H9 (cell line): Measurements from ENCODE around the gene OSBPL10. TPM values are rescaled to one million over a fixed set of nuclear protein-coding genes. Genes with fewer than 3 reads are reported as not detected.

Experiments
- DNase-seq: peaks from one replicate; pipeline ENCODE4 v3.0.0-alpha.2; 2017
- H2AFZ ChIP-seq: one replicate; pipeline ENCODE4 v1.6.1; 2013; ENCODE audit warnings: mild to moderate bottlenecking, low read length, control low read depth, moderate library complexity
- H2AK5ac ChIP-seq: 2 replicates; pipeline ENCODE4 v1.6.1; 2013; ENCODE audit warnings: low read length, control low read depth, mixed read lengths; ENCODE audit not compliant: insufficient read length
- H2BK120ac ChIP-seq: one replicate; pipeline ENCODE4 v1.6.1; 2013; ENCODE audit warnings: low read depth, mild to moderate bottlenecking, low read length, control low read depth, inconsistent platforms; ENCODE audit not compliant: poor library complexity, severe bottlenecking
- H2BK12ac ChIP-seq: 2 replicates; pipeline ENCODE4 v1.6.1; 2013; ENCODE audit warnings: low read length, control low read depth, mixed read lengths, low read depth; ENCODE audit not compliant: insufficient read length
- H2BK15ac ChIP-seq: 2 replicates; pipeline ENCODE4 v1.6.1; 2013; ENCODE audit warnings: low read depth, low read length, control low read depth
- H2BK20ac ChIP-seq: one replicate; pipeline ENCODE4 v1.6.1; 2013; ENCODE audit warnings: low read depth, mild to moderate bottlenecking, low read length, control low read depth, inconsistent platforms; ENCODE audit not compliant: poor library complexity, severe bottlenecking
- H2BK5ac ChIP-seq: 2 replicates; pipeline ENCODE4 v1.6.1; 2013; ENCODE audit warnings: low read length, control low read depth, mixed read lengths; ENCODE audit not compliant: insufficient read length
- H3K14ac ChIP-seq: 2 replicates; pipeline ENCODE4 v1.6.1; 2013; ENCODE audit warnings: low read length, control low read depth; ENCODE audit not compliant: insufficient read depth
- H3K18ac ChIP-seq: 2 replicates; pipeline ENCODE4 v1.6.1; 2013; ENCODE audit warnings: low read depth, mild to moderate bottlenecking, mixed read lengths, low read length, control low read depth; ENCODE audit not compliant: insufficient read length
- H3K23ac ChIP-seq: 2 replicates; pipeline ENCODE4 v1.6.1; 2013; ENCODE audit warnings: low read length, control low read depth, mixed read lengths, low read depth; ENCODE audit not compliant: insufficient read length
- H3K23me2 ChIP-seq: 2 replicates; pipeline ENCODE4 v1.6.1; 2013; ENCODE audit warnings: low read depth, mild to moderate bottlenecking, mixed read lengths, low read length, control low read depth; ENCODE audit not compliant: insufficient read length, poor library complexity, severe bottlenecking
- H3K27ac ChIP-seq: 2 replicates; pipeline ENCODE4 v1.5.1; 2013; ENCODE audit warnings: low read length, control low read depth, mixed read lengths, low read depth; ENCODE audit not compliant: insufficient read length
- H3K27me3 ChIP-seq: 2 replicates; pipeline ENCODE4 v1.6.1; 2013; ENCODE audit warnings: low read length, control low read depth, inconsistent platforms; ENCODE audit not compliant: insufficient read depth
- H3K4ac ChIP-seq: 2 replicates; pipeline ENCODE4 v1.6.1; 2013; ENCODE audit warnings: low read depth, mild to moderate bottlenecking, control low read depth, inconsistent platforms, low read length, moderate library complexity
- H3K4me1 ChIP-seq: 2 replicates; pipeline ENCODE4 v1.6.1; 2013; ENCODE audit warnings: low read length, control low read depth, inconsistent platforms; ENCODE audit not compliant: insufficient read depth
- H3K4me2 ChIP-seq: 2 replicates; pipeline ENCODE4 v1.6.1; 2013; ENCODE audit warnings: low read length, control low read depth, mixed read lengths; ENCODE audit not compliant: insufficient read length, insufficient read depth
- H3K56ac ChIP-seq: 2 replicates; pipeline ENCODE4 v1.6.1; 2013; ENCODE audit warnings: low read depth, mild to moderate bottlenecking, mixed read lengths, low read length, control low read depth; ENCODE audit not compliant: insufficient read length
- H3K79me1 ChIP-seq: 2 replicates; pipeline ENCODE4 v1.6.1; 2013; ENCODE audit warnings: low read depth, mild to moderate bottlenecking, moderate library complexity, low read length, control low read depth, inconsistent platforms; ENCODE audit not compliant: insufficient read depth, poor library complexity, severe bottlenecking
- H3K79me2 ChIP-seq: 2 replicates; pipeline ENCODE4 v1.6.1; 2013; ENCODE audit warnings: low read length, control low read depth, inconsistent platforms; ENCODE audit not compliant: insufficient read depth
- H3K9ac ChIP-seq: 2 replicates; pipeline ENCODE4 v1.6.1; 2013; ENCODE audit warnings: low read length, control low read depth, mixed read lengths; ENCODE audit not compliant: insufficient read length; ENCODE audit errors: extremely low read depth
- H3K9me3 ChIP-seq: one replicate; pipeline ENCODE4 v1.6.1; 2013; ENCODE audit warnings: low read depth, low read length, inconsistent platforms; ENCODE audit not compliant: control insufficient read depth
- H3T11ph ChIP-seq: one replicate; pipeline ENCODE4 v1.6.1; 2013; ENCODE audit warnings: mild to moderate bottlenecking, low read length, control low read depth, inconsistent platforms
- H4K20me1 ChIP-seq: one replicate; pipeline ENCODE4 v1.6.1; 2013; ENCODE audit not compliant: control insufficient read depth, insufficient read length, insufficient read depth
- H4K5ac ChIP-seq: 2 replicates; pipeline ENCODE4 v1.6.1; 2013; ENCODE audit warnings: low read depth, mild to moderate bottlenecking, mixed read lengths, low read length, control low read depth; ENCODE audit not compliant: insufficient read length
- H4K8ac ChIP-seq: replicated peaks from 2 replicates; pipeline ENCODE4 v1.6.1; 2013; ENCODE audit warnings: low read length, control low read depth, mixed read lengths, low read depth; ENCODE audit not compliant: insufficient read length
- H4K91ac ChIP-seq: 2 replicates; pipeline ENCODE4 v1.6.1; 2013; ENCODE audit warnings: low read depth, mild to moderate bottlenecking, moderate library complexity, mixed read lengths, low read length, control low read depth; ENCODE audit not compliant: insufficient read length
- H3K27ac Mint-ChIP-seq, 3 experiments: 2 replicates in 2 of 3; 3 replicates in 1 of 3; pipeline ENCODE4 v1.8.0; 2020 to 2021; ENCODE audit warnings: mixed read lengths in 3 of 3, mild to moderate bottlenecking in 1 of 3, moderate library complexity in 1 of 3
- H3K27me3 Mint-ChIP-seq: 2 replicates; pipeline ENCODE4 v1.8.0; 2021; ENCODE audit warnings: low read depth, mild to moderate bottlenecking, moderate library complexity, mixed read lengths
- H3K36me3 Mint-ChIP-seq, 3 experiments: 2 replicates in 2 of 3; 3 replicates in 1 of 3; pipeline ENCODE4 v1.8.0; 2020 to 2021; ENCODE audit warnings: low read depth in 3 of 3, mixed read lengths in 3 of 3; ENCODE audit not compliant: insufficient read depth in 1 of 3
- H3K4me1 Mint-ChIP-seq, 2 experiments: 2 replicates each; pipeline ENCODE4 v1.8.0; 2020; ENCODE audit warnings: mixed read lengths in 2 of 2
- H3K4me3 Mint-ChIP-seq, 2 experiments: 2 replicates in 1 of 2; 3 replicates in 1 of 2; pipeline ENCODE4 v1.8.0; 2020 to 2021; ENCODE audit warnings: mild to moderate bottlenecking in 2 of 2, mixed read lengths in 2 of 2, moderate library complexity in 1 of 2
- H3K9me3 Mint-ChIP-seq, 2 experiments: 2 replicates in 1 of 2; 3 replicates in 1 of 2; pipeline ENCODE4 v1.8.0; 2020; ENCODE audit warnings: mild to moderate bottlenecking in 2 of 2, mixed read lengths in 2 of 2, moderate library complexity in 1 of 2
- WGBS: extraction: QIAGEN DNeasy Blood & Tissue Kit; methylation state at CpG from one replicate; pipeline ENCODE4 v1.1.7; 2013; ENCODE audit warnings: missing lambda C conversion rate, low lambda C conversion rate, mixed read lengths; ENCODE audit not compliant: insufficient read length; ENCODE audit errors: extremely low coverage; 5-methylcytosine and 5-hydroxymethylcytosine counted together
- total RNA-seq: library from RNA; stranded (reverse); gene quantifications from 2 replicates; pipeline ENCODE4 v1.2.1, GENCODE V29; 2021
- TF ChIP-seq, protein P1 (sequence below): fragments of 200-600 bp; sonication (generic); conservative IDR thresholded peaks from 3 replicates; pipeline ENCODE4 v1.8.0; 2021; ENCODE audit warnings: antibody characterized with exemption, mild to moderate bottlenecking

OSBPL10 gene
- total RNA-seq, 1 experiment from 2014 or later, result 42.7 TPM

DNA sequence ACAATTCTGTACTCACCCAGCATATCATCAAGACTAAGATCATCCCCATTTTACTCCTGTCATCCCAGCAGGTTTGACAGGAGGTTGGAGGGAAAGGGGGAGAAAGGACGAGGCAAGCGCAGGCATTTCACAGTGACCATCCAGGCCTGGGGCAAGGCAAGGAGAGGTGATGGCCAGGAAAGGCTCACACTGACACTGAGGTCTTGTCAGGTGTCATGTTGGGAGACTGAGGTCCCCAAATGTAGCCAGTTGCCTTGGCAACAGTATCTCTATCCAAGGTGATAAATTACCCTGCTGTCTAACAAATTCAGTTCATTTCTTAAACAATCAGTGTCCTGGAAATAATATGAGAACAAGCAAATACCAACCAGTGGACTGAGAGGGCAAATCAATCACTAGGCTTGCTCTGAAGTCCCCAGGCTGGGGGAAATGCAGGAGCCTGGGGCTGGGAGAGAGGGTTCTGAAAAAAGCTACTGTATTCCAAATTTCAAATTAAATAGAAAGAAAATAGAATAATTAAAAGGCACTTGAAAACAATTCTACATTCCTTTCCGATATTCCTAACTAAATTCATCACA lies 172.8 kb downstream of the OSBPL10 start:
- peaks cover 4% of the 10 kb centered on the region; the same call in 1 of the 2 replicates for H3K4me1 ChIP-seq
- no peak overlapping the region for H3K4ac ChIP-seq
- no peak overlapping the region for H2BK15ac ChIP-seq
- H2BK120ac ChIP-seq, result no peak overlapping the region
- H3K27ac ChIP-seq, result no peak overlapping the region
- no peak overlapping the region for H2BK20ac ChIP-seq
- no peak overlapping the region for H2AFZ ChIP-seq
- H3K23ac ChIP-seq, result no peak overlapping the region
- Mint-ChIP-seq H3K27me3 (no peaks in the 10 kb centered on the region; the same call in 1 of the 2 replicates), H3K9me3 (no peaks in the 10 kb centered on the region), H3K4me1 (peaks cover 26% of the 10 kb centered on the region in 2 experiments), H3K4me3 (no peak overlapping the region), H3K36me3 (no peaks in the 10 kb centered on the region; a peak in 1 of 7 replicates), H3K27ac (peak overlapping the region in 1 of 3 experiments; percentile 41; a peak in 2 of 7 replicates)
- peaks cover 3% of the 10 kb centered on the region; the same call in 1 of the 2 replicates for H3K79me2 ChIP-seq
- no peaks in the 10 kb centered on the region for H3K9me3 ChIP-seq
- no peak overlapping the region for H2BK12ac ChIP-seq
- no peak overlapping the region for H3K56ac ChIP-seq
- H3K14ac ChIP-seq, result no peak overlapping the region
- H3K23me2 ChIP-seq, result no peaks in the 10 kb centered on the region
- TF ChIP-seq, protein P1, sequence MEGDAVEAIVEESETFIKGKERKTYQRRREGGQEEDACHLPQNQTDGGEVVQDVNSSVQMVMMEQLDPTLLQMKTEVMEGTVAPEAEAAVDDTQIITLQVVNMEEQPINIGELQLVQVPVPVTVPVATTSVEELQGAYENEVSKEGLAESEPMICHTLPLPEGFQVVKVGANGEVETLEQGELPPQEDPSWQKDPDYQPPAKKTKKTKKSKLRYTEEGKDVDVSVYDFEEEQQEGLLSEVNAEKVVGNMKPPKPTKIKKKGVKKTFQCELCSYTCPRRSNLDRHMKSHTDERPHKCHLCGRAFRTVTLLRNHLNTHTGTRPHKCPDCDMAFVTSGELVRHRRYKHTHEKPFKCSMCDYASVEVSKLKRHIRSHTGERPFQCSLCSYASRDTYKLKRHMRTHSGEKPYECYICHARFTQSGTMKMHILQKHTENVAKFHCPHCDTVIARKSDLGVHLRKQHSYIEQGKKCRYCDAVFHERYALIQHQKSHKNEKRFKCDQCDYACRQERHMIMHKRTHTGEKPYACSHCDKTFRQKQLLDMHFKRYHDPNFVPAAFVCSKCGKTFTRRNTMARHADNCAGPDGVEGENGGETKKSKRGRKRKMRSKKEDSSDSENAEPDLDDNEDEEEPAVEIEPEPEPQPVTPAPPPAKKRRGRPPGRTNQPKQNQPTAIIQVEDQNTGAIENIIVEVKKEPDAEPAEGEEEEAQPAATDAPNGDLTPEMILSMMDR, result no peak
- H4K91ac ChIP-seq, result no peak overlapping the region
- no peak overlapping the region for H2BK5ac ChIP-seq
- no peak overlapping the region for H3T11ph ChIP-seq
- no peak overlapping the region for H4K8ac ChIP-seq
- WGBS, result no CpG with 5 or more reads among the region's 3 CpGs
- no peak overlapping the region for H3K18ac ChIP-seq
- no peaks in the 10 kb centered on the region for H4K20me1 ChIP-seq
- peaks cover 3% of the 10 kb centered on the region for H3K79me1 ChIP-seq
- DNase-seq, result no peak
- no peak overlapping the region for H2AK5ac ChIP-seq
- no peak overlapping the region for H4K5ac ChIP-seq
- H3K9ac ChIP-seq, result no peak overlapping the region
- no peaks in the 10 kb centered on the region for H3K27me3 ChIP-seq
- H3K4me2 ChIP-seq, result no peak overlapping the region
